K562 (cell line): ENCODE results near the gene DGKB. TPM values are rescaled to one million over a fixed set of nuclear protein-coding genes. Genes with fewer than 3 reads are reported as not detected.

Experiments used
- ATAC-seq: fragments of 200-7000 bp; cut with Tn5 transposase; 3 replicates; pipeline ENCODE4 v1.9.1; 2020; ENCODE audit warnings: moderate library complexity
- BruUV-seq: library from RNA; stranded (reverse); fragments of 400-500 nt; replicated peaks from 2 replicates; lab custom pipeline; 2021; lab: Mats Ljungman, UMichigan
- CTCF ChIA-PET: fragments of 300-600 bp; formaldehyde crosslinking; extraction: SDS; loops from one replicate; lab custom pipeline; 2021; ENCODE audit warnings: low intra/inter-chr PET ratio; lab: Yijun Ruan, JAX
- POLR2A ChIA-PET: fragments of 300-600, 350-650 bp; sonication (Branson Sonifier 250); formaldehyde crosslinking; extraction: SDS; loops from one replicate; lab custom pipeline; 2021; ENCODE audit warnings: antibody characterized with exemption, inconsistent platforms; lab: Yijun Ruan, JAX
- DNase-seq, 4 experiments: peaks; one replicate each; pipeline versions ENCODE4 v3.0.0 to v3.0.0-alpha.2; 2011 to 2018; ENCODE audit warnings: low spot score in 3 of 4, mixed read lengths in 3 of 4; ENCODE audit errors: extremely low read depth in 1 of 4
- FAIRE-seq: peaks from 2 replicates; lab custom pipeline; 2011; peaks lifted over from hg19 to GRCh38; lab: Jason Lieb, UNC
- H2AFZ ChIP-seq: 2 replicates; pipeline ENCODE4 v1.6.0; 2011; ENCODE audit warnings: low read depth, low read length, control low read depth, inconsistent platforms
- H3K27ac ChIP-seq: fragments of 200-600 bp; 3 replicates; pipeline ENCODE4 v1.8.0; 2011; ENCODE audit warnings: low read depth, mild to moderate bottlenecking, control low read depth, inconsistent platforms, low read length, moderate library complexity, mixed read lengths; ENCODE audit errors: extremely low read depth
- H3K27me3 ChIP-seq, 2 experiments: fragments of 300-600 bp in 1 of 2; 2 replicates in 1 of 2; 3 replicates in 1 of 2; pipeline versions ENCODE4 v1.6.0 to v1.8.0; 2011; ENCODE audit warnings: inconsistent platforms in 2 of 2, low read length in 2 of 2, mild to moderate bottlenecking in 1 of 2, mixed read lengths in 1 of 2, moderate library complexity in 1 of 2; ENCODE audit not compliant: control insufficient read depth in 2 of 2, insufficient read depth in 2 of 2
- H3K36me3 ChIP-seq: fragments of 300-600 bp; 3 replicates; pipeline ENCODE4 v1.8.0; 2011; ENCODE audit warnings: mild to moderate bottlenecking, low read length, inconsistent platforms; ENCODE audit not compliant: control insufficient read depth, insufficient read depth
- H3K4me1 ChIP-seq, 2 experiments: fragments of 200-600 bp in 1 of 2; replicated peaks in 1 of 2; 2 replicates in 1 of 2; 3 replicates in 1 of 2; pipeline versions ENCODE4 v1.5.1 to v1.8.0; 2011; ENCODE audit warnings: inconsistent platforms in 2 of 2, low read length in 2 of 2, mild to moderate bottlenecking in 1 of 2, mixed read lengths in 1 of 2, moderate library complexity in 1 of 2; ENCODE audit not compliant: control insufficient read depth in 2 of 2, insufficient read depth in 2 of 2
- H3K4me2 ChIP-seq: 2 replicates; pipeline ENCODE4 v1.6.1; 2011; ENCODE audit warnings: low read length, control low read depth, inconsistent platforms, mixed read lengths; ENCODE audit not compliant: insufficient read depth
- H3K4me3 ChIP-seq: fragments of 200-600 bp; sonication (generic), shearing (Covaris generic); 2 replicates; pipeline ENCODE4 v1.5.1; 2016; ENCODE audit warnings: control low read depth, inconsistent platforms
- H3K79me2 ChIP-seq: fragments of 200-600 bp; 3 replicates; pipeline ENCODE4 v1.8.0; 2011; ENCODE audit warnings: low read length, inconsistent platforms; ENCODE audit not compliant: control insufficient read depth, insufficient read depth
- H3K9ac ChIP-seq, 2 experiments: 2 replicates each; pipeline versions ENCODE4 v1.6.0 to v1.6.1; 2011; ENCODE audit warnings: low read depth in 2 of 2, low read length in 2 of 2, control low read depth in 1 of 2, inconsistent platforms in 1 of 2, mild to moderate bottlenecking in 1 of 2, mixed read lengths in 1 of 2; ENCODE audit not compliant: insufficient read depth in 1 of 2
- H3K9me1 ChIP-seq: one replicate; pipeline ENCODE4 v1.6.0; 2011; ENCODE audit warnings: inconsistent platforms, mild to moderate bottlenecking, low read length, moderate library complexity; ENCODE audit not compliant: control insufficient read depth, insufficient read depth
- H3K9me3 ChIP-seq: replicated peaks from 2 replicates; pipeline ENCODE4 v1.5.1; 2011; ENCODE audit warnings: low read depth, low read length, inconsistent platforms; ENCODE audit not compliant: control insufficient read depth, insufficient read depth
- H4K20me1 ChIP-seq: replicated peaks from 2 replicates; pipeline ENCODE4 v1.6.1; 2011; ENCODE audit warnings: low read length, inconsistent platforms, mixed read lengths; ENCODE audit not compliant: control insufficient read depth, insufficient read depth
- ASH1L ChIP-seq: fragments of 450-650 bp; IDR thresholded peaks from 2 replicates; pipeline ENCODE4 v1.6.1; 2018; ENCODE audit warnings: borderline replicate concordance, mild to moderate bottlenecking, low read depth; ENCODE audit not compliant: partially characterized antibody
- BCL6 ChIP-seq: fragments of 250-450 bp; sonication (Bioruptor Pico); IDR thresholded peaks from 2 replicates; pipeline ENCODE4 v1.4.0; 2020
- CHD2 ChIP-seq: IDR thresholded peaks from 2 replicates; pipeline ENCODE4 v1.6.1; 2011; ENCODE audit warnings: low read depth, low read length
- CREB3 ChIP-seq: fragments of 450-650 bp; conservative IDR thresholded peaks from 2 replicates; pipeline ENCODE4 v1.6.1; 2016; ENCODE audit warnings: missing genetic modification characterization, low read depth, mild to moderate bottlenecking, missing compliant biosample characterization, moderate library complexity
- HDGF ChIP-seq: fragments of 450-650 bp; IDR thresholded peaks from 2 replicates; pipeline ENCODE4 v1.6.1; 2016
- IFI16 ChIP-seq: fragments of 250-450 bp; sonication (Bioruptor Pico); IDR thresholded peaks from 2 replicates; pipeline ENCODE4 v2.1.2; 2022; ENCODE audit warnings: mild to moderate bottlenecking, inconsistent platforms
- MECOM ChIP-seq: fragments of 250-450 bp; sonication (Bioruptor Pico); IDR thresholded peaks from 2 replicates; pipeline ENCODE4 v1.8.0; 2022; ENCODE audit warnings: inconsistent platforms
- MEF2A ChIP-seq: IDR thresholded peaks from 2 replicates; pipeline ENCODE4 v1.6.1; 2011; ENCODE audit warnings: low read depth, mild to moderate bottlenecking, low read length, moderate library complexity; ENCODE audit not compliant: control insufficient read depth
- PTRF ChIP-seq: fragments of 450-650 bp; IDR thresholded peaks from 2 replicates; pipeline ENCODE4 v1.6.1; 2016; ENCODE audit warnings: mild to moderate bottlenecking, missing genetic modification characterization, missing compliant biosample characterization
- TAF9B ChIP-seq: fragments of 450-650 bp; IDR thresholded peaks from 2 replicates; pipeline ENCODE4 v1.6.1; 2018; ENCODE audit warnings: mild to moderate bottlenecking; ENCODE audit not compliant: partially characterized antibody
- XRCC5 ChIP-seq: fragments of 200-400 bp; formaldehyde crosslinking; IDR thresholded peaks from 2 replicates; pipeline ENCODE4 v1.6.1; 2017; ENCODE audit warnings: low read depth, mild to moderate bottlenecking, low read length
- YY1 ChIP-seq, 3 experiments: IDR thresholded peaks; 2 replicates each; pipeline ENCODE4 v1.6.1; 2011; ENCODE audit warnings: low read length in 2 of 3, mild to moderate bottlenecking in 2 of 3, moderate library complexity in 2 of 3, borderline replicate concordance in 1 of 3, control low read depth in 1 of 3, low read depth in 1 of 3; ENCODE audit not compliant: insufficient read depth in 3 of 3, insufficient replicate concordance in 2 of 3, control insufficient read depth in 1 of 3, insufficient read length in 1 of 3; ENCODE audit errors: extremely low read depth in 1 of 3
- ZBTB9 ChIP-seq: fragments of 450-650 bp; formaldehyde crosslinking; IDR thresholded peaks from 2 replicates; pipeline ENCODE4 v1.4.0; 2020; ENCODE audit warnings: mild to moderate bottlenecking, moderate library complexity
- ZNF436 ChIP-seq: fragments of 250-450, 450-650 bp; sonication (Bioruptor Pico); formaldehyde crosslinking; IDR thresholded peaks from 2 replicates; pipeline ENCODE4 v1.7.0; 2020; ENCODE audit warnings: mild to moderate bottlenecking
- ZSCAN32 ChIP-seq: fragments of 450-650 bp; formaldehyde crosslinking; IDR thresholded peaks from 2 replicates; pipeline ENCODE4 v1.4.0; 2020; ENCODE audit warnings: mild to moderate bottlenecking, moderate library complexity
- WGBS: fragments of 100-300 bp; shearing (Covaris generic); methylation state at CpG from one replicate; pipeline ENCODE4 v1.1.6; 2016; ENCODE audit warnings: low coverage, mixed read lengths; ENCODE audit not compliant: insufficient coverage; ENCODE audit errors: missing lambda C conversion rate; 5-methylcytosine and 5-hydroxymethylcytosine counted together
- in situ Hi-C: fragments of 300-500 bp; cut with MboI; formaldehyde crosslinking; loops from 4 replicates; pipeline ENCODE4 v1.15.0; 2018; ENCODE audit warnings: inconsistent platforms, mixed read lengths
- intact Hi-C: fragments of 100-400 bp; cut with micrococcal nuclease; formaldehyde crosslinking; loops from 2 replicates; pipeline ENCODE4 v1.14.2; 2022
- polyA plus RNA-seq, 8 experiments: library from polyadenylated mRNA; depleted of rRNA in 4 of 8; stranded (reverse) in 5 of 8; unstranded in 3 of 8; fragments of >200 nt; fragmentation: Nextera tagmentation in 2 of 8; fragmentation: Illumina TruSeq in 1 of 8; extraction: Ambion mirVana in 2 of 8; extraction: Trizol in 1 of 8; gene quantifications; 2 replicates each; pipeline versions ENCODE4 v1.2.1 to v1.2.3, GENCODE V29; 2011 to 2014; ENCODE audit warnings: inconsistent platforms in 1 of 8, missing spikeins in 1 of 8
- total RNA-seq, 7 experiments: library from RNA; depleted of rRNA in 6 of 7; stranded (reverse); fragments of >200 nt in 6 of 7; fragmentation: Illumina TruSeq in 2 of 7; extraction: Trizol in 2 of 7; gene quantifications; 2 replicates each; pipeline versions ENCODE4 v1.2.1 to v1.2.3, GENCODE V29; 2011 to 2021; ENCODE audit warnings: low replicate concordance in 1 of 7
- TF ChIP-seq, protein P1 (sequence below): sonication (generic); formaldehyde crosslinking; IDR thresholded peaks from 2 replicates; pipeline ENCODE4 v1.8.1; 2023; ENCODE audit warnings: mild to moderate bottlenecking, missing genetic modification reagents

Gene DGKB
- total and polyA plus RNA-seq, 9 of the 15 experiments (the other 6 are each of a cell fraction or from before 2014, with no cell fraction given), result 0.01 TPM; not detected in 8

DNA sequence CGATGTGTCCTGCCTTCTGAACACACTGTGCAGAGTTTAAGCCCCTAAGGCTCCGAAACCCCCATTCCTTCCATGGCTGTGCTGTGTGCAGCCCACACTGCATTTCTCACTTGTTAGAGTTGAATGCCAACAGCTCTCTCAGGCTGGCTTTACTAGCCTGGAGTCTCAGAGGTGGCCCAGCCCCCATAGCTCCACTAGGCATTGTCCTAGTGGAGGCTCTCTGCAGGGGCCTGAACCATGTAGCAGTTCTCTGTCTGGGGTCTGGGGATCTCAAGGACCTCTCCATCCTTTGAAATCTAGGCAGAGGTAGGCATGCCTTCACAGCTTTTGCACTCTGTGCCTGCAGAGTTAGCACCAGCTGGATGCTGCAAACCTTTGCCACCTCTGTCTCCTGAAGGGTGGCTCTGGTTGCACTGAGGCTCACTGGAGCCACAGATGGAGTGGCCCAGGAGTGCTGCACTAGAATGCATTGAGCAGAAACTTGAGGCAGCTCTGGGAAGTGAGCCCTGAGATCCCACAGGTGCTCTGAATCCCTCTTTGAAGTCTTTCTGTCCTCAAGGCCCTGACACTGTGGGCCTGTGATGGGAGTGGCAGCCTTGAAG is 301.7 kb downstream of the DGKB start:
- Histone ChIP-seq H3K4me1 (no peaks in the 10 kb centered on the region), H4K20me1 (no peaks in the 10 kb centered on the region), H3K9me3 (0 out of 2 replicates have a peak, but pooled peaks cover 5% of the 10 kb centered on the region), H3K27me3 (no peaks in the 10 kb centered on the region), H3K27ac (no peak overlapping the region), H2AFZ (no peak overlapping the region), H3K36me3 (no peaks in the 10 kb centered on the region), H3K9ac (no peak overlapping the region), H3K4me2 (no peak overlapping the region), H3K9me1 (no peaks in the 10 kb centered on the region), H3K79me2 (no peaks in the 10 kb centered on the region), H3K4me3 (no peak overlapping the region)
- ChIA-PET CTCF (no interaction called here), POLR2A (no interaction called here)
- ATAC-seq (no peak), FAIRE-seq (no peak), DNase-seq (no peak)
- no TSS peak for BruUV-seq
- intact Hi-C loops, result no loop called here
- 0% methylated on average over 2 of the region's 2 CpGs for WGBS
- in situ Hi-C loops, result no loop called here
- TF ChIP-seq YY1 (IDR thresholded peaks at IDR 0.05; ENCODE audit: borderline replicate concordance in 1 of 3, control insufficient read depth in 1 of 3, extremely low read depth in 1 of 3, insufficient read depth in 3 of 3, insufficient read length in 1 of 3, insufficient replicate concordance in 2 of 3, low read depth in 1 of 3, low read length in 2 of 3) (no peak), MEF2A (no peak), ZBTB9 (CRISPR knock-in tag) (no peak), PTRF (tag) (no peak), ZSCAN32 (CRISPR knock-in tag) (no peak), IFI16 (CRISPR knock-in tag) (no peak), TAF9B (no peak), ASH1L (no peak), ZNF436 (no peak), HDGF (no peak), BCL6 (no peak), CHD2 (no peak), MECOM (CRISPR knock-in tag) (no peak), XRCC5 (no peak), CREB3 (tag) (no peak)
- TF ChIP-seq, protein P1, sequence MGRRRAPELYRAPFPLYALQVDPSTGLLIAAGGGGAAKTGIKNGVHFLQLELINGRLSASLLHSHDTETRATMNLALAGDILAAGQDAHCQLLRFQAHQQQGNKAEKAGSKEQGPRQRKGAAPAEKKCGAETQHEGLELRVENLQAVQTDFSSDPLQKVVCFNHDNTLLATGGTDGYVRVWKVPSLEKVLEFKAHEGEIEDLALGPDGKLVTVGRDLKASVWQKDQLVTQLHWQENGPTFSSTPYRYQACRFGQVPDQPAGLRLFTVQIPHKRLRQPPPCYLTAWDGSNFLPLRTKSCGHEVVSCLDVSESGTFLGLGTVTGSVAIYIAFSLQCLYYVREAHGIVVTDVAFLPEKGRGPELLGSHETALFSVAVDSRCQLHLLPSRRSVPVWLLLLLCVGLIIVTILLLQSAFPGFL, result no peak
